H1 (cell line): ENCODE measurements around the gene MACROD2.

Experiments used
- CTCF ChIP-seq, 3 experiments: IDR thresholded peaks; 1 replicate in 2 of 3; 2 replicates in 1 of 3; pipeline versions ENCODE4 v1.5.1 to v1.6.1; 2011; ENCODE audit warnings: low read length in 3 of 3, mild to moderate bottlenecking in 3 of 3, inconsistent platforms in 2 of 3, low read depth in 1 of 3, moderate library complexity in 1 of 3; ENCODE audit not compliant: insufficient read depth in 1 of 3; ENCODE audit errors: control extremely low read depth in 1 of 3
- EZH2 ChIP-seq: fragments of 200-600 bp; sonication (generic); IDR thresholded peaks from 2 replicates; pipeline ENCODE4 v1.7.1; 2012; ENCODE audit warnings: low read depth, mild to moderate bottlenecking, moderate library complexity, low read length, inconsistent platforms; ENCODE audit not compliant: severe bottlenecking
- HDAC6 ChIP-seq: IDR thresholded peaks from one replicate; pipeline ENCODE4 v1.7.1; 2012; ENCODE audit warnings: low read depth, mild to moderate bottlenecking, inconsistent platforms, low read length, moderate library complexity
- KDM4A ChIP-seq: IDR thresholded peaks from one replicate; pipeline ENCODE4 v1.7.1; 2012; ENCODE audit warnings: low read depth, mild to moderate bottlenecking, moderate library complexity, low read length, inconsistent platforms; ENCODE audit not compliant: severe bottlenecking
- POLR2A ChIP-seq, 2 experiments: IDR thresholded peaks; 1 replicate in 1 of 2; 2 replicates in 1 of 2; pipeline ENCODE4 v1.6.1; 2011; ENCODE audit warnings: low read depth in 2 of 2, low read length in 2 of 2, mild to moderate bottlenecking in 2 of 2; ENCODE audit errors: control extremely low read depth in 1 of 2

GRCh38 chr20:14729390-14729789 is 734.1 kb downstream of the MACROD2 start:
- TF ChIP-seq POLR2A (IDR thresholded peaks at IDR 0.05; ENCODE audit: control extremely low read depth in 1 of 2, low read depth in 2 of 2, low read length in 2 of 2) (no peak), CTCF (IDR thresholded peaks at IDR 0.05; ENCODE audit: control extremely low read depth in 1 of 3, insufficient read depth in 1 of 3, low read depth in 1 of 3, low read length in 3 of 3) (no peak), HDAC6 (no peak), EZH2 (no peak), KDM4A (no peak)
